NCI-H1105 (cell line): ENCODE results near the gene METTL22.

ENCODE experiments used
- DNase-seq: peaks from one replicate; lab custom pipeline; 2025; lab: John Stamatoyannopoulos, UW

Gene METTL22

GRCh38 chr16:8668113-8668512 lies 46.6 kb downstream of the METTL22 start:
- DNase-seq = no peak

- DNase-seq = no peak
These were observed 48.0 kb downstream of the METTL22 start for GRCh38 chr16:8669481-8669880.

GRCh38 chr16:8670014-8670560 lies 48.6 kb downstream of the METTL22 start:
- no peak for DNase-seq

GRCh38 chr16:8673611-8674412 lies 52.3 kb downstream of the METTL22 start:
- DNase-seq = no peak

- DNase-seq = peak; percentile 76
These were observed 53.0 kb downstream of the METTL22 start, which contains the start of gene ABAT for GRCh38 chr16:8674413-8675022. Gene ABAT, plus strand, starts transcription at chr16:8674617. Its CDS starts 61,123 bp downstream, at chr16:8735740.

- peak; percentile 25 for DNase-seq
These were observed 54.0 kb downstream of the METTL22 start for GRCh38 chr16:8675183-8676159.

- DNase-seq = no peak
These were observed 54.7 kb downstream of the METTL22 start for GRCh38 chr16:8676160-8676547.

- no peak for DNase-seq
These were observed 55.4 kb downstream of the METTL22 start for GRCh38 chr16:8676737-8677375.

- no peak for DNase-seq
These were observed 56.0 kb downstream of the METTL22 start for GRCh38 chr16:8677481-8677880.

GRCh38 chr16:8678068-8678927 lies 56.8 kb downstream of the METTL22 start:
- no peak for DNase-seq

GRCh38 chr16:8679151-8679550 lies 57.7 kb downstream of the METTL22 start:
- no peak for DNase-seq

GRCh38 chr16:8682551-8683259 lies 61.2 kb downstream of the METTL22 start:
- DNase-seq = no peak

GRCh38 chr16:8683640-8684039 lies 62.1 kb downstream of the METTL22 start:
- no peak for DNase-seq

GRCh38 chr16:8685617-8686016 lies 64.1 kb downstream of the METTL22 start:
- DNase-seq = no peak

GRCh38 chr16:8686031-8686621 lies 64.6 kb downstream of the METTL22 start:
- DNase-seq = no peak

- DNase-seq = peak; percentile 11
These were observed 65.4 kb downstream of the METTL22 start for GRCh38 chr16:8686879-8687278.

GRCh38 chr16:8689686-8690085 lies 68.2 kb downstream of the METTL22 start:
- DNase-seq = no peak

- no peak for DNase-seq
These were observed 70.2 kb downstream of the METTL22 start for GRCh38 chr16:8691728-8692127.
